Activated T-helper 1 cell treated with anti-CD3 and anti-CD28 coated beads, Interleukin-2, amount 50 U/mL, for 16 hours (primary cell): ENCODE measurements around the gene CNFN.
"Not testable (repeated sequence)": the region's sequence is repeated elsewhere in the genome, so short reads cannot be mapped to it uniquely, and the experiment has no call there.

Experiments
- DNase-seq, 2 donors: peaks; one replicate each; pipeline ENCODE4 v3.0.0-alpha.2; 2020; ENCODE audit warnings: low read depth in 1 of 2, low spot score in 1 of 2

Gene CNFN

GRCh38 chr19:42351079-42351735 lies 38.9 kb downstream of the CNFN start:
- DNase-seq, result no peak

GRCh38 chr19:42350417-42350816 lies 39.7 kb downstream of the CNFN start:
- no peak for DNase-seq

GRCh38 chr19:42349378-42350107 lies 40.6 kb downstream of the CNFN start:
- no peak for DNase-seq

- no peak for DNase-seq
Measured at GRCh38 chr19:42348211-42348610, 41.9 kb downstream of the CNFN start.

- DNase-seq, result no peak
Measured at GRCh38 chr19:42345191-42345812, 44.8 kb downstream of the CNFN start.

GRCh38 chr19:42344336-42344893 lies 45.7 kb downstream of the CNFN start:
- DNase-seq, result no peak

- no peak for DNase-seq
Measured at GRCh38 chr19:42343344-42344110, 46.6 kb downstream of the CNFN start.

GRCh38 chr19:42339922-42340321 lies 50.2 kb downstream of the CNFN start:
- not testable (repeated sequence) for DNase-seq

- not testable (repeated sequence) for DNase-seq
Measured at GRCh38 chr19:42339126-42339860, 50.8 kb downstream of the CNFN start.
